Measurements from ENCODE around the gene QTRT2. TPM values are rescaled to one million over a fixed set of nuclear protein-coding genes. Genes with fewer than 3 reads are reported as not detected.

QTRT2 gene
- total and polyA plus RNA-seq, 2 of the 8 experiments (the other 6 are each of a cell fraction or from before 2014, with no cell fraction given): 13.3 to 54.5 TPM

- no peak for TF ChIP-seq CBX5 (IDR thresholded peaks at IDR 0.05; ENCODE audit: low read depth, low read length)
Observed at GRCh38 chr3:114067804-114068203, 11.3 kb downstream of the QTRT2 start (continued).

Measured in H1 (cell line).